HepG2 (cell line): ENCODE data around the gene DNAJC5. TPM values are rescaled to one million over a fixed set of nuclear protein-coding genes. Genes with fewer than 3 reads are reported as not detected.
A peak's percentile ranks its signal among the peaks of the same experiment; 100 is the strongest.

ENCODE experiments used
- AHR ChIP-seq: IDR thresholded peaks from 2 replicates; pipeline ENCODE4 v1.6.1; 2018; ENCODE audit warnings: missing genetic modification reagents, missing compliant biosample characterization
- CHD2 ChIP-seq: IDR thresholded peaks from 2 replicates; pipeline ENCODE4 v1.6.1; 2011; ENCODE audit warnings: low read depth, low read length, improper control_type of control experiment
- DNMT1 ChIP-seq: sonication (generic); formaldehyde crosslinking; IDR thresholded peaks from 2 replicates; pipeline ENCODE4 v1.5.1; 2020; ENCODE audit warnings: mild to moderate bottlenecking, missing genetic modification reagents
- FOXA1 ChIP-seq, 2 experiments: fragments of 450-650 bp in 1 of 2; sonication (generic) in 1 of 2; formaldehyde crosslinking in 1 of 2; IDR thresholded peaks; 2 replicates each; pipeline versions ENCODE4 v1.4.0 to v1.6.1; 2016 to 2020; ENCODE audit warnings: missing genetic modification reagents in 1 of 2
- HCFC1 ChIP-seq: fragments of 150-350 bp; IDR thresholded peaks from 2 replicates; pipeline ENCODE4 v1.6.1; 2014; ENCODE audit warnings: low read depth, low read length
- HNF4A ChIP-seq: sonication (generic); formaldehyde crosslinking; IDR thresholded peaks from 2 replicates; pipeline ENCODE4 v1.4.0; 2020; ENCODE audit warnings: missing genetic modification reagents
- HNF4G ChIP-seq, 2 experiments: sonication (generic) in 1 of 2; formaldehyde crosslinking in 1 of 2; IDR thresholded peaks; 2 replicates each; pipeline versions ENCODE4 v1.4.0 to v1.6.1; 2011 to 2020; ENCODE audit warnings: borderline replicate concordance in 2 of 2, low read depth in 2 of 2, mild to moderate bottlenecking in 2 of 2, low read length in 1 of 2, missing genetic modification reagents in 1 of 2, moderate library complexity in 1 of 2
- HNRNPLL ChIP-seq: fragments of 200-400 bp; formaldehyde crosslinking; IDR thresholded peaks from 2 replicates; pipeline ENCODE4 v1.6.1; 2017; ENCODE audit warnings: mild to moderate bottlenecking, low read depth, low read length; ENCODE audit not compliant: poor library complexity, severe bottlenecking
- KLF13 ChIP-seq: sonication (generic); formaldehyde crosslinking; IDR thresholded peaks from 2 replicates; pipeline ENCODE4 v1.4.0; 2020; ENCODE audit warnings: mild to moderate bottlenecking, missing genetic modification reagents
- NFIC ChIP-seq: IDR thresholded peaks from 2 replicates; pipeline ENCODE4 v1.6.1; 2012; ENCODE audit warnings: mild to moderate bottlenecking, low read length, inconsistent platforms
- NFKB2 ChIP-seq: sonication (generic); formaldehyde crosslinking; IDR thresholded peaks from 2 replicates; pipeline ENCODE4 v1.4.0; 2020; ENCODE audit warnings: missing genetic modification reagents, borderline replicate concordance
- TAF15 ChIP-seq: fragments of 200-400 bp; formaldehyde crosslinking; IDR thresholded peaks from one replicate; pipeline ENCODE4 v1.6.1; 2018; ENCODE audit warnings: mild to moderate bottlenecking, low read depth, low read length; ENCODE audit not compliant: poor library complexity, severe bottlenecking
- TMF1 ChIP-seq: sonication (generic); formaldehyde crosslinking; IDR thresholded peaks from 2 replicates; pipeline ENCODE4 v1.8.1; 2022; ENCODE audit warnings: low read depth, missing genetic modification reagents
- ZFAT ChIP-seq: sonication (generic); formaldehyde crosslinking; conservative IDR thresholded peaks from 2 replicates; pipeline ENCODE4 v1.8.1; 2023; ENCODE audit warnings: missing genetic modification reagents, inconsistent platforms
- ZIK1 ChIP-seq: sonication (generic); formaldehyde crosslinking; IDR thresholded peaks from 2 replicates; pipeline ENCODE4 v1.5.0; 2020; ENCODE audit warnings: mild to moderate bottlenecking, low read depth, missing genetic modification reagents, borderline replicate concordance
- ZNF292 ChIP-seq: sonication (generic); formaldehyde crosslinking; IDR thresholded peaks from 2 replicates; pipeline ENCODE4 v1.8.1; 2022; ENCODE audit warnings: mild to moderate bottlenecking, low read depth, missing genetic modification reagents, borderline replicate concordance
- ZNF510 ChIP-seq: sonication (generic); formaldehyde crosslinking; IDR thresholded peaks from 2 replicates; pipeline ENCODE4 v1.4.0; 2020; ENCODE audit warnings: low read depth, mild to moderate bottlenecking, missing genetic modification reagents
- ZNF550 ChIP-seq: sonication (generic); formaldehyde crosslinking; IDR thresholded peaks from 2 replicates; pipeline ENCODE4 v1.4.0; 2020; ENCODE audit warnings: mild to moderate bottlenecking, missing genetic modification reagents, borderline replicate concordance
- ZNF589 ChIP-seq: sonication (generic); formaldehyde crosslinking; conservative IDR thresholded peaks from 2 replicates; pipeline ENCODE4 v1.8.0; 2022; ENCODE audit warnings: mild to moderate bottlenecking, moderate library complexity, missing genetic modification reagents
- polyA plus RNA-seq, 8 experiments: library from polyadenylated mRNA; depleted of rRNA in 3 of 8; stranded (reverse) in 7 of 8; unstranded in 1 of 8; fragments of >200 nt; fragmentation: Illumina TruSeq in 4 of 8; extraction: Trizol in 4 of 8; gene quantifications; 2 replicates each; pipeline versions ENCODE4 v1.2.1 to v1.2.3, GENCODE V29; 2011 to 2016; ENCODE audit warnings: low read depth in 4 of 8, missing spikeins in 1 of 8, mixed read lengths in 1 of 8; ENCODE audit not compliant: insufficient read depth in 1 of 8
- total RNA-seq, 5 experiments: library from RNA; depleted of rRNA; stranded (reverse); fragments of >200 nt; fragmentation: Illumina TruSeq; extraction: Trizol; gene quantifications; 2 replicates each; pipeline ENCODE4 v1.2.3, GENCODE V29; 2016; ENCODE audit warnings: low read depth in 1 of 5
- TF ChIP-seq, protein P1 (sequence below): sonication (generic); formaldehyde crosslinking; IDR thresholded peaks from 2 replicates; pipeline ENCODE4 v1.4.0; 2020; ENCODE audit warnings: low read depth, mild to moderate bottlenecking, missing genetic modification reagents
- TF ChIP-seq, protein P2 (sequence below): sonication (generic); formaldehyde crosslinking; IDR thresholded peaks from 2 replicates; pipeline ENCODE4 v1.4.0; 2020; ENCODE audit warnings: missing genetic modification reagents, low read depth, mild to moderate bottlenecking, borderline replicate concordance
- TF ChIP-seq, protein P3 (sequence below): sonication (generic); formaldehyde crosslinking; IDR thresholded peaks from 2 replicates; pipeline ENCODE4 v1.4.0; 2020; ENCODE audit warnings: mild to moderate bottlenecking, missing genetic modification reagents
- TF ChIP-seq, protein P4 (sequence below): IDR thresholded peaks from 2 replicates; pipeline ENCODE4 v1.6.1; 2016; ENCODE audit warnings: missing compliant biosample characterization, missing genetic modification reagents, borderline replicate concordance

DNAJC5 gene
- total and polyA plus RNA-seq, 2 of the 13 experiments (the other 11 are each of a cell fraction or from before 2014, with no cell fraction given), result 42.8 to 64.5 TPM

DNA sequence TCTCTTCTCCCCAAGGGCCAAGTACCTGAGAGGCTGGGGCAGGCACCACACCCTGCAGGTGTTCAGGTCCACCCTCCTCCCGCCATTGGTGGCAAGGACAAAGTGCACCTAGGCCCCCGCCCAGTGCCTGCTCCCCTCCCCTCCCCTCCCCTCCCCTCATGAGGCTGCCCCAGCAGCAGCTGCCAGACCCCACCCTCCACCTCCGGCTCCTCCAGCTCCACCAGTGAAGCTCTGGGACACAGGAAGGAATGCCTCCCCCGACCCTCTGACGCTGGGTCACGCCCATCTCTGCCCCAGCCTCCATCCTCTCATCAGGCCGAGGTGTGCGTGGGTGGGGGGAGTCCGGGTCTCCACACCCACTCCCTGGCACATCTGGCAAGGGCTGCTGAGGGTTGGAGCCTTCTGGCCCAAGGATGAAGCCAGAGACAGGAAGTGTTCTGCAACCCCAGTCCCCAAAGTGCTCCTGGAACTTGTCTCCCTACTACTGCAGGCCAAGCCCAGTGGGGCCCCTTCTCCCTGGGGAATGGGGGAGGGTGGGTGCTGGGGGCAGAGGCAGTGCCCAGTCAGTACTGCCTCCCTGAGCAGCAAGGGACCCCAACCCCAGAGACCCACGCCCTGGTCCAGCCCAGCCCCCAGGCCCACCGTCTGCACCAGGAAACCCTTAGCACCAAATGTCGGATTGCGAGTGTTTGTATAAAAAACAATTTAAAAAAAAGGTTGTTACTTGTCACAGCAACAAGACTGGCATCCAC, 62.9 kb downstream of the DNAJC5 start (continued):
- TF ChIP-seq TAF15, result peak; percentile 73
- no peak for TF ChIP-seq ZNF292 (CRISPR knock-in tag)
- TF ChIP-seq AHR (CRISPR knock-in tag), result peak; percentile 34; the same call in 1 of the 2 replicates
- TF ChIP-seq HNRNPLL, result peak; percentile 7
- TF ChIP-seq ZNF510 (CRISPR knock-in tag), result 0 out of 2 replicates have a peak, but pooled peaks have one; percentile 0
- no peak for TF ChIP-seq NFIC
- peak; percentile 45; the same call in 1 of the 2 replicates for TF ChIP-seq HNF4G (IDR thresholded peaks at IDR 0.05; ENCODE audit: borderline replicate concordance, low read depth, low read length)
- no peak for TF ChIP-seq HNF4G (CRISPR knock-in tag; IDR thresholded peaks at IDR 0.05; ENCODE audit: borderline replicate concordance, low read depth)
- TF ChIP-seq, protein P1, sequence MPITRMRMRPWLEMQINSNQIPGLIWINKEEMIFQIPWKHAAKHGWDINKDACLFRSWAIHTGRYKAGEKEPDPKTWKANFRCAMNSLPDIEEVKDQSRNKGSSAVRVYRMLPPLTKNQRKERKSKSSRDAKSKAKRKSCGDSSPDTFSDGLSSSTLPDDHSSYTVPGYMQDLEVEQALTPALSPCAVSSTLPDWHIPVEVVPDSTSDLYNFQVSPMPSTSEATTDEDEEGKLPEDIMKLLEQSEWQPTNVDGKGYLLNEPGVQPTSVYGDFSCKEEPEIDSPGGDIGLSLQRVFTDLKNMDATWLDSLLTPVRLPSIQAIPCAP (CRISPR knock-in tag), result no peak
- TF ChIP-seq, protein P2, sequence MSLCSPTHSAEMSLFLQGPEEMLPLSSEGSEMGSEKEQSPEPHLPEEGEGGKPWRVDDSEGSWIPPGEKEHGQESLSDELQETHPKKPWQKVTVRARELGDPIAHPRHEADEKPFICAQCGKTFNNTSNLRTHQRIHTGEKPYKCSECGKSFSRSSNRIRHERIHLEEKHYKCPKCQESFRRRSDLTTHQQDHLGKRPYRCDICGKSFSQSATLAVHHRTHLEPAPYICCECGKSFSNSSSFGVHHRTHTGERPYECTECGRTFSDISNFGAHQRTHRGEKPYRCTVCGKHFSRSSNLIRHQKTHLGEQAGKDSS (CRISPR knock-in tag), result no peak
- TF ChIP-seq KLF13 (CRISPR knock-in tag), result peak; percentile 57; the same call in 1 of the 2 replicates
- peak; percentile 33; the same call in 1 of the 2 replicates for TF ChIP-seq HNF4A (CRISPR knock-in tag)
- TF ChIP-seq ZFAT (CRISPR knock-in tag), result no peak
- TF ChIP-seq NFKB2 (CRISPR knock-in tag), result 0 out of 2 replicates have a peak, but pooled peaks have one; percentile 27
- TF ChIP-seq, protein P3, sequence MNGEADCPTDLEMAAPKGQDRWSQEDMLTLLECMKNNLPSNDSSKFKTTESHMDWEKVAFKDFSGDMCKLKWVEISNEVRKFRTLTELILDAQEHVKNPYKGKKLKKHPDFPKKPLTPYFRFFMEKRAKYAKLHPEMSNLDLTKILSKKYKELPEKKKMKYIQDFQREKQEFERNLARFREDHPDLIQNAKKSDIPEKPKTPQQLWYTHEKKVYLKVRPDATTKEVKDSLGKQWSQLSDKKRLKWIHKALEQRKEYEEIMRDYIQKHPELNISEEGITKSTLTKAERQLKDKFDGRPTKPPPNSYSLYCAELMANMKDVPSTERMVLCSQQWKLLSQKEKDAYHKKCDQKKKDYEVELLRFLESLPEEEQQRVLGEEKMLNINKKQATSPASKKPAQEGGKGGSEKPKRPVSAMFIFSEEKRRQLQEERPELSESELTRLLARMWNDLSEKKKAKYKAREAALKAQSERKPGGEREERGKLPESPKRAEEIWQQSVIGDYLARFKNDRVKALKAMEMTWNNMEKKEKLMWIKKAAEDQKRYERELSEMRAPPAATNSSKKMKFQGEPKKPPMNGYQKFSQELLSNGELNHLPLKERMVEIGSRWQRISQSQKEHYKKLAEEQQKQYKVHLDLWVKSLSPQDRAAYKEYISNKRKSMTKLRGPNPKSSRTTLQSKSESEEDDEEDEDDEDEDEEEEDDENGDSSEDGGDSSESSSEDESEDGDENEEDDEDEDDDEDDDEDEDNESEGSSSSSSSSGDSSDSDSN (CRISPR knock-in tag), result 0 out of 2 replicates have a peak, but pooled peaks have one; percentile 9
- no peak for TF ChIP-seq ZIK1 (CRISPR knock-in tag)
- peak; percentile 14; the same call in 1 of the 2 replicates for TF ChIP-seq CHD2
- TF ChIP-seq TMF1, result 0 out of 2 replicates have a peak, but pooled peaks have one; percentile 36
- TF ChIP-seq DNMT1 (CRISPR knock-in tag), result peak; percentile 30; the same call in 1 of the 2 replicates
- no peak for TF ChIP-seq FOXA1 (IDR thresholded peaks at IDR 0.05)
- 0 out of 2 replicates have a peak, but pooled peaks have one; percentile 3 for TF ChIP-seq FOXA1 (CRISPR knock-in tag; IDR thresholded peaks at IDR 0.05)
- TF ChIP-seq HCFC1, result no peak
- TF ChIP-seq ZNF589, result 0 out of 2 replicates have a peak, but pooled peaks have one; percentile 0
- TF ChIP-seq, protein P4, sequence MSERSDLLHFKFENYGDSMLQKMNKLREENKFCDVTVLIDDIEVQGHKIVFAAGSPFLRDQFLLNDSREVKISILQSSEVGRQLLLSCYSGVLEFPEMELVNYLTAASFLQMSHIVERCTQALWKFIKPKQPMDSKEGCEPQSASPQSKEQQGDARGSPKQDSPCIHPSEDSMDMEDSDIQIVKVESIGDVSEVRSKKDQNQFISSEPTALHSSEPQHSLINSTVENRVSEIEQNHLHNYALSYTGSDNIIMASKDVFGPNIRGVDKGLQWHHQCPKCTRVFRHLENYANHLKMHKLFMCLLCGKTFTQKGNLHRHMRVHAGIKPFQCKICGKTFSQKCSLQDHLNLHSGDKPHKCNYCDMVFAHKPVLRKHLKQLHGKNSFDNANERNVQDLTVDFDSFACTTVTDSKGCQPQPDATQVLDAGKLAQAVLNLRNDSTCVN (CRISPR knock-in tag), result no peak
- 0 out of 2 replicates have a peak, but pooled peaks have one; percentile 42 for TF ChIP-seq ZNF550 (CRISPR knock-in tag)
